ENCODE results near the gene PDK3. TPM values are rescaled to one million over a fixed set of nuclear protein-coding genes. Genes with fewer than 3 reads are reported as not detected.

Gene PDK3
- total RNA-seq, 3 donors from 2014 or later: 16.0 to 63.8 (median 32.8) TPM

- no peak overlapping the region for H3K4me3 ChIP-seq
- peaks cover 0 to 20% of the 10 kb centered on the region in 2 donors for H3K27me3 ChIP-seq
- H3K9me3 ChIP-seq: no peaks in the 10 kb centered on the region
- intact Hi-C loops (cut with DNase I; ENCODE audit: low total_unique reads): no loop called here
- H3K4me1 ChIP-seq: no peaks in the 10 kb centered on the region
- DNase-seq (ENCODE audit: low spot score in 2 of 2): no peak
- TF ChIP-seq POLR2AphosphoS5 (IDR thresholded peaks at IDR 0.05) (no peak), POLR2A (IDR thresholded peaks at IDR 0.05) (no peak)
- TF ChIP-seq, protein P1, sequence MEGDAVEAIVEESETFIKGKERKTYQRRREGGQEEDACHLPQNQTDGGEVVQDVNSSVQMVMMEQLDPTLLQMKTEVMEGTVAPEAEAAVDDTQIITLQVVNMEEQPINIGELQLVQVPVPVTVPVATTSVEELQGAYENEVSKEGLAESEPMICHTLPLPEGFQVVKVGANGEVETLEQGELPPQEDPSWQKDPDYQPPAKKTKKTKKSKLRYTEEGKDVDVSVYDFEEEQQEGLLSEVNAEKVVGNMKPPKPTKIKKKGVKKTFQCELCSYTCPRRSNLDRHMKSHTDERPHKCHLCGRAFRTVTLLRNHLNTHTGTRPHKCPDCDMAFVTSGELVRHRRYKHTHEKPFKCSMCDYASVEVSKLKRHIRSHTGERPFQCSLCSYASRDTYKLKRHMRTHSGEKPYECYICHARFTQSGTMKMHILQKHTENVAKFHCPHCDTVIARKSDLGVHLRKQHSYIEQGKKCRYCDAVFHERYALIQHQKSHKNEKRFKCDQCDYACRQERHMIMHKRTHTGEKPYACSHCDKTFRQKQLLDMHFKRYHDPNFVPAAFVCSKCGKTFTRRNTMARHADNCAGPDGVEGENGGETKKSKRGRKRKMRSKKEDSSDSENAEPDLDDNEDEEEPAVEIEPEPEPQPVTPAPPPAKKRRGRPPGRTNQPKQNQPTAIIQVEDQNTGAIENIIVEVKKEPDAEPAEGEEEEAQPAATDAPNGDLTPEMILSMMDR (IDR thresholded peaks at IDR 0.05): no peak
- H3K27ac ChIP-seq: no peak overlapping the region
- no peaks in the 10 kb centered on the region for H3K36me3 ChIP-seq
Measured at GRCh38 chrX:24550166-24550565, 85.1 kb downstream of the PDK3 start.

- no peaks in the 10 kb centered on the region for H3K4me1 ChIP-seq
- no peaks in the 10 kb centered on the region for H3K9me3 ChIP-seq
- H3K27me3 ChIP-seq: peaks cover 0 to 19% of the 10 kb centered on the region in 2 donors
- H3K27ac ChIP-seq: no peak overlapping the region
- no peak for TF ChIP-seq POLR2A (IDR thresholded peaks at IDR 0.05)
- no peak for TF ChIP-seq POLR2AphosphoS5 (IDR thresholded peaks at IDR 0.05)
- TF ChIP-seq, protein P1 (IDR thresholded peaks at IDR 0.05): no peak
- DNase-seq (ENCODE audit: low spot score in 2 of 2): no peak
- H3K36me3 ChIP-seq: no peaks in the 10 kb centered on the region
- H3K4me3 ChIP-seq: no peak overlapping the region
- intact Hi-C loops (cut with DNase I; ENCODE audit: low total_unique reads): no loop called here
Measured at GRCh38 chrX:24553011-24553410, 87.9 kb downstream of the PDK3 start.

- intact Hi-C loops (cut with DNase I; ENCODE audit: low total_unique reads): no loop called here
- Histone ChIP-seq H3K27ac (no peak overlapping the region), H3K27me3 (peaks cover 0 to 38% of the 10 kb centered on the region in 2 donors), H3K36me3 (no peaks in the 10 kb centered on the region), H3K4me3 (no peak overlapping the region), H3K9me3 (no peaks in the 10 kb centered on the region), H3K4me1 (no peaks in the 10 kb centered on the region)
- TF ChIP-seq, protein P1 (IDR thresholded peaks at IDR 0.05): no peak
- TF ChIP-seq POLR2AphosphoS5 (IDR thresholded peaks at IDR 0.05): no peak
- no peak for DNase-seq (ENCODE audit: low spot score in 2 of 2)
Measured at GRCh38 chrX:24561121-24561520, 96.0 kb downstream of the PDK3 start.

- Histone ChIP-seq H3K36me3 (no peaks in the 10 kb centered on the region), H3K27me3 (peaks cover 0 to 44% of the 10 kb centered on the region in 2 donors), H3K27ac (no peak overlapping the region), H3K4me1 (no peaks in the 10 kb centered on the region), H3K9me3 (no peaks in the 10 kb centered on the region), H3K4me3 (no peak overlapping the region)
- intact Hi-C loops (cut with DNase I; ENCODE audit: low total_unique reads): no loop called here
- TF ChIP-seq, protein P1 (IDR thresholded peaks at IDR 0.05): no peak
- TF ChIP-seq POLR2A (IDR thresholded peaks at IDR 0.05): no peak
- no peak for TF ChIP-seq POLR2AphosphoS5 (IDR thresholded peaks at IDR 0.05)
- no peak for DNase-seq (ENCODE audit: low spot score in 2 of 2)
Measured at GRCh38 chrX:24563291-24564010, 98.4 kb downstream of the PDK3 start.

DNA sequence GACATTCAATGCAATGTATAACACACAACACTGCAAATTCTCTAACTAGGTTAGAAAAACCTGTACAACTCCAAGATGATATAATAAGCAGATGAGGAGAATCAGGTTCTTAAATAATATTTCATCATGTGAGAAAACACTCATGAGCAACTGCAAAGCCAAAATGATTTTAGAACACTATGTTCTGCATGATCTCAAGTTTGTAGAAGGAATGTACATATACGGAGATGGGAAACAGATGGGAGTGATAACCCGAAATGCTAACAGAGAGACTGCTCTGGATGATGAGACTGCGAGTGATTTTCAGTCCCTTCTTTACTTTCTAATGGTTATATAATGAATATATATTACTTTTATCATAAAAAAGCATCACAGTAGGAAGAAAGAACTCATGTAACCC, 101.2 kb downstream of the PDK3 start:
- intact Hi-C loops (cut with DNase I; ENCODE audit: low total_unique reads): no loop called here
- H3K27me3 ChIP-seq: peaks cover 0 to 34% of the 10 kb centered on the region in 2 donors
- DNase-seq (ENCODE audit: low spot score in 2 of 2): no peak
- no peaks in the 10 kb centered on the region for H3K9me3 ChIP-seq
- H3K27ac ChIP-seq: no peak overlapping the region
- H3K4me3 ChIP-seq: no peak overlapping the region
- H3K4me1 ChIP-seq: no peaks in the 10 kb centered on the region
- H3K36me3 ChIP-seq: no peaks in the 10 kb centered on the region
- TF ChIP-seq, protein P1 (IDR thresholded peaks at IDR 0.05): no peak
- TF ChIP-seq POLR2AphosphoS5 (IDR thresholded peaks at IDR 0.05) (no peak), POLR2A (IDR thresholded peaks at IDR 0.05) (no peak)
